SHP77 treated with DMSO at 0.1 percent for 48 hours (cell line): ENCODE data around the gene RLN2.
A peak's percentile ranks its signal among the peaks of the same experiment; 100 is the strongest.
"Not testable (repeated sequence)": the region's sequence is repeated elsewhere in the genome, so short reads cannot be mapped to it uniquely, and the experiment has no call there.

Source experiments
- DNase-seq: peaks from one replicate; lab custom pipeline; 2025; lab: John Stamatoyannopoulos, UW

RLN2 gene

DNA sequence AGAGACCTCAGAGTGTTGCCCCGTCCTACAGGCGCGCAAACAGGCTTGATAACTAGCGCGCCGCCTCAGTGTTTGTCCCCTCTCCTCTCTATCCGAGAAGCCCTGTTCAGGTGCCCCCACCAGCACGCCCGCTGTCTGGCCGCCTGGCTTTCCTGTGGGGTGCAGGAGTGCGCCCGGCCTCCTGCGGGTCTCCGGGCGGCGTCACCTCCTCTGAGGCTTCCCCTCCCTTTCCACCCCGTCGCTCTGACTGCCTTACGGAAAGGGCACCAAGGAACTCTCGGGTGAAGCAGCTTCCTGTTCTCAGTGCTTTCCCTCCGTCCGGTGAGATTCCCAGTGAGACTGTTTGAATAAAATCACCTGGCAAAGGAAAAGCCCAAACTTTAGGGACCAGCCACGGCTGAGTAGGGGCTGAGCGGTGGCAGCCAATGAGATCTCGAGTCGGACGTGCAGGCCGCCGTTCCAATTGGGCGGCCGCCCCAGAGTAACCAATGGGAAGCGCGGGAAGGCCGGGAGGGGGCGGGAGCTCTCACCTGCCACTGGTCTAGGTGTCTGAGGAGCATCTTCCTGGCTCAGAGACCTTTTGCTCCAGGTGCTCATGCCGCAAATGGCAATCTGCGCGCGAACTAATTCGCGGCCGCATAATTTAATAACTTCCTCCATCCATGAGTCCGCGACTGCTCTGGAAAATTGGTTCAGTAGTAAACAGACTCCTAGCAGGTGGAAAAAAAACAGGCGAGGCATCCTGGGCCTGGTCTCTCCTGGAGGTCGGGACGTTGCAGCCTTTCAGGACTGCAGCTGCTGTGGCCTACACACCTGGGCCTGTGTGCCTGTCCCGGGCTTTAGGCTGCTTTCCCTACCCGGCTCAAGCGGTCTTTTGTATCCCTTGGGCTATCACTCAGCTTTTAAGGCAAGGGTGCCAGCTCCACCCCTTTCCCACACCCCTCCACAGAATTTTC is at the start of gene RLN2:
RLN2 (minus strand) TSS at position 877 of the 956 bp plus-strand sequence; CDS start at position 741, 136 bp downstream.
- not testable (repeated sequence) for DNase-seq

- DNase-seq, result no peak
Observed at GRCh38 chr9:5354184-5354583, 49.7 kb upstream of the RLN2 start.

DNA sequence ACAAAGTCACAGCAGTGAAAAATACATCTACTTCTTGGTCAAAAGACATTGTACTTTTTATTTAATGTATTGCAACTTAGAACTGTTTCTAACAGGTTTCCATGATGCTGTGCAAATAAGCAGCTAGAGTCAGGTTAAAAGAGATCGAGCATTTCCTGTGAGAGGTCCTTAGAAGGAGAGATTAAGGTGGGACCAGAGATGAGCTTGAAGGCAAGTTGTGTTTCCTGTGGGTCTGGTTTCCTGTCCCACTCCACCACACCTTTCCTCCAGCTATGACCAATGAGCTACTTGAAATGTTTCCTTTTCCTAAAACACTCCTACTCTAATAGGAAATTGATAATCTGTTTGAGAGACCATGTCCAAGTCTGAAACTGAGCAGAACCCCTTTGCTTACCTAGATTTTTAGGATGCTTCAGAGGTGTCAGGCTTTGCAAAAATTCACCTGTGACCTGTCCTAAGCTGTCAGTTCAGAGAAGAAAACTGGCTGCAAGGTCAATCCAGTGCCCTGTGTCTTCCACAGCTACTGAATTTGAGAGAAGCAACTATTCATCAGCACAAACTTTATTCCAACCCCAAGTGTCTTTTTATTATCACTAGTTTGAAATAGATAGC is 48.2 kb upstream of the RLN2 start:
- DNase-seq, result no peak

- not testable (repeated sequence) for DNase-seq
Observed at GRCh38 chr9:5338992-5339981, 34.8 kb upstream of the RLN2 start, which contains the start of gene RLN1. TSS of gene RLN1 (minus strand) at chr9:5339876. CDS start at chr9:5339746, 130 bp downstream.

DNA sequence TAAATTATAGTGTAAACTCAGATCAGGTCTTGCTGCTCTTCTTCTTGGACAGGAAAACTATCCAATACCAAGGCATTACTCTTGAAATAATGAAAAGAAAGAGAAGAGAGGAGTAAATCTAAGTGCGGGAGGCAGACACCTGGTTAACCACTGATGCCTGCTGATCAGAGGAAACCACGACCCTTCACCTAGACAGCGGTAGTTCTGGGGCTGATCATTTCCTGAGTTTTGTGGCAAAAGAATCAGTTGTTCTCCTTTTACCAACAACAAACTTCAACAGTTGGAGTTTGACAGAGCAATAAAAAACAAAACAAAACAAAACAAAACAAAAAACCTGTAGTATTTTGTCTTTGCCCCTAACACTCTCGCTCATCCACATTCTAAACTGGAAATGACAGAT is 32.2 kb upstream of the RLN2 start:
- DNase-seq, result no peak

DNA sequence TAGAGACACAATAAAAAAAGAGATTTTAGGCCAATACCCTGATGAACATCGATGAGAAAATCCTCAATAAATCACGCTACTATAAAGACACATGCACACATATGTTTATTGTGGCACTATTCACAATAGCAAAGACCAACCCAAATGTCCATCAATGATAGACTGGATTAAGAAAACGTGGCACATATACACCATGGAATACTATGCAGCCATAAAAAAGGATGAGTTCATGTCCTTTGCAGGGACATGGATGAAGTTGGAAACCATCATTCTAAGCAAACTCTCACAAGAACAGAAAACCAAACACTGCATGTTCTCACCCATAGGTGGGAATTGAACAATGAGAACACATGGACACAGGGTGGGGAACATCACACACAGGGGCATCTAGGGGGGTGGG is 26.8 kb upstream of the RLN2 start:
- DNase-seq, result not testable (repeated sequence)

GRCh38 chr9:5326893-5327548 is 22.5 kb upstream of the RLN2 start:
- DNase-seq, result peak; percentile 27

DNA sequence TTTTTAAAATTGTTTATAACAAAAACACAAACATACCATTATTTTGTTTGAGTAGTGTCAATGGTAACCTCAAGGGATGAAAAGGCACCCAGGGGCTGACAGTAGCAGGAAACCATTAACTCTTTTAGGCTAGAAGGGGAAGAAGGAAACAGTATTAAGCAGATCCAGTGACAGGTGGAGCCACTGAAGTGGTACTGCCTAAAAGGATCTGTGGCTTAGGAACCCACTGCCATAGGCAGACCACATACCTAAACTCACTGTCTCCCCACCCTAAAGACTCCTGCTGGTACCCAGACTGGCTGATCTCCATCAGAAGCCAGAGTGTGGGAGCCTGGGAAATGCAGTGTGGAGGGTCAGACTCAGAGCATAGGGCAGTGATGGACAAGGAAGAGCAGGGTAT is 21.7 kb upstream of the RLN2 start:
- no peak for DNase-seq

GRCh38 chr9:5321601-5322000 is 17.1 kb upstream of the RLN2 start:
- not testable (repeated sequence) for DNase-seq

DNA sequence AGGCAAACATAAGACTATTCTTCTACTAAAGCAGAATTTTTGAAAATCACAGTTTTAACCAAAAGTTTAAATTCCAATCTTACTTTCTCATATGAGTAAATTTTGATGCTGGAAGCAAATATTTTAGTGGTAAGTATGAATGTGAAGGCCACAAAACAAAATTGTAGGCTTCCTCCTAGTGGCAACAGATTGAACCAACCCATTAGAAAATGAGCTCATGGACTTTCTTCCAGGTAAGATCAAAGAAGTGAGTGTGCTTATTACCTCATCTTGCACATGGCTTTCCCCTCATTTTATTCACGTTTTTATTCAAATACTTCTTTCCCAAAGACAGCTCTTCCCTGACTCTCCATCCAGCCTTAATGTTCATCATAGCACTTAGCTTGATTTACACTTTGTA is 16.5 kb upstream of the RLN2 start:
- no peak for DNase-seq

DNA sequence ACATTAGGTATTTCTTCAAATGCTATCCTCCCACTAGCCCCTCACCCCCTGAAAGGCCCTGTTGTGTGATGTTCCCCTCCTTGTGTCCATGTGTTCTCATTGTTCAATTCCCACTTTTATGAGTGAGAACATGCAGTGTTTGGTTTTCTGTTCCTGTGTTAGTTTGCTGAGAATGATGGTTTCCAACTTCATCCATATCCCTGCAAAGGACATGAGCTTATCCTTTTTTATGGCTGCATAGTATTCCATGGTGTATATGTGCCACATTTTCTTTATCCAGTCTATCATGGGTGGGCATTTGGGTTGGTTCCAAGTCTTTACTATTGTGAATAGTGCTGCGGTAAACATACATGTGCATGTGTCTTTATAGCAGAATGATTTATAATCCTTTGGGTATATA is 11.9 kb upstream of the RLN2 start:
- DNase-seq, result not testable (repeated sequence)

- no peak for DNase-seq
Observed at GRCh38 chr9:5315187-5315923, 10.8 kb upstream of the RLN2 start.

DNA sequence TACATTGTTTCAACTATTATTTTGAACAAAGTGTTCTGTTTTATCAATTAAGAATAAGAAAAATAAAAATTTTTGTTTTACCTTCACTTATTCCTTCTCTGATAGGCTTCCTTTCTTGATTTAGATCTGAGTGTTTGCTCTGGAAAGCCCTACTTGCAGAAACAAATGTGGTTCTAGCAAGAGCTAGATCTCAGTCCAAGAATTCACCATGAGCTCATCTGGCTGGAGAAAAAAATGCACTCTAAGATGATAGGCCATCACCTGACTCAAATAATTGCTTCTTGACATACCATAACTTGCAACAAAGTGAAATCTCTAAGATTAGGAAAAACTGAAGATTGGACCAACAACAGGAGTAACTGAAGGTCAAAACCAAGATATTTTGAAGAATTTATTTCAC is 6.3 kb upstream of the RLN2 start:
- DNase-seq, result no peak

DNA sequence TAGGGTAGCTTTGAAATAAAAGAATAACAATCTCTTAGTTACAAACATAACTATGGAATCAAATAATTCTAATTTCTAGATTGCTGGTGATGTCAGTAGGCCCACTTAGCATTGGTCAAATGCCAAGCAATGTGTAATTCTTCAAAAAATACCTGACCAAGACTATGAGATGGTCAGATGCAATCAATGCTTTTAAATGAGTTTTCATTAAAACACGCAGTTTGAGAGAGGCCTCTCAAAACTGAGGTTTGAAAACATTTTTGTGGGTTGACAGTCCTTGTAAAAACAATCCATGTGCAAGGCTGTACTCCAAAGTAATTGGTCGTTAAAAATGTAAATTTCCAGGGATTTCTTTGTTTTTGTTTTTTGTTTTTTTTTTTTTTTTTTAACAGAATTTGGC is 1.2 kb upstream of the RLN2 start:
- DNase-seq, result no peak

- no peak for DNase-seq
Observed at GRCh38 chr9:5301544-5301943, 3.0 kb downstream of the RLN2 start.

- no peak for DNase-seq
Observed at GRCh38 chr9:5292141-5292540, 12.4 kb downstream of the RLN2 start.

DNA sequence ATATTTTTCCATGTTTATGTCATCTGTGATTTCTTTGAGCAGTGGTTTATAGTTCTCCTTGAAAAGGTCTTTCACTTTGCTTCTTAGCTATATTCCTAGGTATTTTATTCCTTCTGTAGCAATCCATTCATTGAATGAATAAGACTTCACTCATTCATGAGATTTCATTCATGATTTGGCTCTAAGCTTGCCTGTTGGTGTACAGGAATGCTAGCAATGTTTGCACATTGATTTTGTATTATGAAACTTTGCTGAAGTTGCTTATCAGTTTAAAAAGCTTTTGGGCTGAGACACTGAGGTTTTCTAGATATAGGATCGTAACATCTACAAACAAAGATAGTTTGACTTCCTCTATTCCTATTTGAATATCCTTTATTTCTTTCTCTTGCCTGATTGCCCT is 15.9 kb downstream of the RLN2 start:
- DNase-seq, result no peak

GRCh38 chr9:5286262-5286661 is 18.3 kb downstream of the RLN2 start:
- DNase-seq, result no peak

DNA sequence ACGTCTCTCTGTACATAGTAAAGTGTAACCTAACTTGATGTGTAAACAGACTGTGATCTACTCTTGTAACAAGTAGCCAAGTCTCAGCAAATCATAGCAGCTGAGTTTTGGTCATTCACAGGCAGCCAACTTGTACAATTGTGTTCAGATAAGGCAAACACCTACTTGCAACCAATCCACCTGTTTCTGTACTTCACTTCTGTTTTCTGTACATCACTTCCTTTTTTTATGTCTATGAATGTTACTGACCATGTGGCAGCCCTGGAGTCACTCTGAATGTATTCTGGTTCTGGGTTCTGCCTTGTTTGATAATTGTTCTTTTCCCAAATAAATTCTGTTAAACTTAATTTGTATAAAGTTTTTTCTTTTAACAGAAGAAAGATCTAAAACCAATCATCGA is 26.0 kb downstream of the RLN2 start:
- DNase-seq, result no peak

DNA sequence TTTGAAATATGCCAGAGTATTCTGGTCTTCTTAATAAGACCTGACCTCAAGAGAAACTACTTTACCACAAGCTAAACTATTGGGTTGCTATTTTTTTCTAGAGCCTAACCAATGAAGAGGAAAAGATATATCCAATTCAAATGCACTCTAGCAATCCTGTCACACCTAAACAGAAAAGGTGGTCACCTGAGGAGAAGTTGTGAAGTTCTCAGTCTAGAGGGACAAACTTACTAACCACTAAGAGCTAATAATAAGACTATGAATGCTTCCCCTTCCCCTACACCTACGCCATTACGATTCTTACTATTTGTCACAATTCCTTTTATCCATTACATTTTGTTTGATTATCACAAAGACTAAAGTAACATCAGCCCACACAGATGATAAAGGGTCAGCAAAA is 29.7 kb downstream of the RLN2 start:
- no peak for DNase-seq

DNA sequence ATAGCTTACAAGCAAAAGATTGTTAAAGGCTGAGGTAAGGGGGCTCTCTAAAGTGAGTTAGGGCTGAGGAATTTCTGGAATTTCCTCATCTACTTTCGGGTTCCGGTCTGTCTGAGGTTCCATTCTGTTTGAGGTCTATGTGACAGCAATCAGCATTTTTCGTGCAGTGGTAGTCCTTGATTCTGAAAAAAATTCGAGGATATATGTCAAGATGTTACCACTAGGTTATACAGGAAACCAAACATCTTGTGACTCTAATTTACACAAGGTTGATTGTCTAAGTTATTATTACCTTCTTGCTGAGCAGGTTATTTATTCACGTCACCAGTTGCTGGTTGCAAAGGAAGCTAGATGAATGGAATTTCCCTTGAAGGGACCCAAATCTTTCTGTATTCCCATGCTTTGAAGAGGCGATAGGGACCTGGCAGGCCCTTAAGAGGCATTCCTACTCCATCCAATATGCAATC is 35.2 kb downstream of the RLN2 start:
- no peak for DNase-seq
